Dermis microvascular lymphatic vessel endothelial cell (primary cell): ENCODE results near the gene LUZP1. TPM values are rescaled to one million over a fixed set of nuclear protein-coding genes. Genes with fewer than 3 reads are reported as not detected.
"Not testable (repeated sequence)": the region's sequence is repeated elsewhere in the genome, so short reads cannot be mapped to it uniquely, and the experiment has no call there.

Experiments used
- DNase-seq, 2 donors: peaks; one replicate each; pipeline versions ENCODE4 v3.0.0 to v3.0.0-alpha.2; 2010; ENCODE audit warnings: low read depth in 2 of 2
- total RNA-seq: library from RNA; depleted of rRNA; stranded (reverse); fragments of >200 nt; gene quantifications from 2 replicates; pipeline ENCODE4 v1.2.1, GENCODE V29; 2014

The LUZP1 gene
- total RNA-seq = 29.1 and 33.6 TPM in 2 replicates

DNA sequence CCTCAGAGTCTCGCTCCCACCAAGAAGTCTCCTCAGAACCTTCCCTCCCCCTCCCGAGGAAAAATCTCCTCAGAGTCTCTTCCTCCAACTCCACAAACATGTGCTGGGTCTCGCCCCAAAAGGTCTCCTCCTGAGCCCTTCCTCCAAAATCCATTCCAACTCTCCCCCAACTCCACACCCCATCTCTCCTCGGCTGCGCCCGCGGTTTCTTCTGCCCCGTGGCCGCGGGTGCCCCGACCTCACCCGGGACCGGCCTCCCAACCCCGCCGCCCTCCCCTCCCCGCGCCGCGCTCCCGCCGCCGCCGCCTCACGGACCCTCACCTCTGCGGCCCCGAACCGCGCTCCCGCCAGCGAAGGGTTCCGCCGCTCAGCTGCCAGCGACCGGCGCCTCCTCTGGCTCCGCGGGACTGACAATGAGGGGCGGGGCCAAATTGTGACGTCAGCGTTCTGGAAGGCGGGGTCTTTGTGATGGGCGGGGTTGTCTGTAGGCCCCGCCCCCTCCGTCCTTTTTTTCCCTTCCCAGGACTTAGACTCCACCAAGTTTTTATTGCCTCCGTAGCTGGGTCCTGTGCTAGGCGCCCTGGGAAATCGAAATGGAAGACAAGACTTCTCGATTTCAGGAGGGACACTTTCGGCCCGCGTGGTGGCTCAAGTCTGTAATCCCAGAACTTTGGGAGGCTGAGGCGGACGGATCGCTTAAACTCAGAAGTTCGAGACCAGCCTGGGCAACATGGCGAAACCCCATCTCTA lies at the start of gene LUZP1:
TSS of gene LUZP1 (minus strand) at position 412 of the 750 bp plus-strand sequence.
- DNase-seq = peak; percentile 83 to 94

GRCh38 chr1:23217421-23218115 lies 48.9 kb upstream of the LUZP1 start, which contains the start of gene HTR1D:
Gene HTR1D, minus strand, starts transcription at chr1:23217502. Its CDS starts 23,283 bp downstream, at chr1:23194219.
- peak in 1 of 2 donors; percentile 23 for DNase-seq

- no peak for DNase-seq
Observed at GRCh38 chr1:23216771-23217420, 48.2 kb upstream of the LUZP1 start.

DNA sequence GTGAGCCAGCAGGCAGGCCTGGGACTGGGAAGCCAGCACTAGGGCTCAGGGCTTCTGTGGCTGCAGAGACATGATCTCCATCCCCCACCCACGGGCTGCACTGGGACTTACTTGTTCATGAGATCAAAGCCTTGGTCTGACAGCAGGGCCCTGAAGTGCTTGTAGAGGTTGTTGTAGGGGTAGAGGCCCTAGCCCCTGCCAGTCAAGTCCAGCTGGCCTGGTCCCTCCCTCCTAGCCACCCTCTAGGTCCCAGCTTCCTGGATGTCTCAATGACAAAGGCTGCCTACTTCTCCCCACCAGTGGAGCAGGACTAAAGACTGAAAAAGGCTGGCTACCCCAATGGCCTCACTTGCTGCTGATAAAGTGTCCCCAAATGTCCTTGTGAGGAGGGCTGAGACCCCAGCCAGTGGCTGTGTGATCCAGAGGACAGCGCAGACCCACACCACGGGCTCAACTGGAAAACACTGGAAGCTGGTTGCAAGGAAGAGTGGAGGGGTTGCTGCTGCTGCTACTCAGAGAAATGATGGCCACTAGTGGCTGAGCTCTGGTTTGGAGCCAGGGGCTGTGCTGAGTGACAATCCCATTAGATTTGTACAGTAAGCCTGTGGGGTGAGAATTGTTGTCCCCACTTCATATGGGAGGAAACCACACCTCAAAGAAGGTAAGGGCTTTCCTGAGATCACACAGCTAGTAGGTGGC lies 47.2 kb upstream of the LUZP1 start:
- no peak for DNase-seq

DNA sequence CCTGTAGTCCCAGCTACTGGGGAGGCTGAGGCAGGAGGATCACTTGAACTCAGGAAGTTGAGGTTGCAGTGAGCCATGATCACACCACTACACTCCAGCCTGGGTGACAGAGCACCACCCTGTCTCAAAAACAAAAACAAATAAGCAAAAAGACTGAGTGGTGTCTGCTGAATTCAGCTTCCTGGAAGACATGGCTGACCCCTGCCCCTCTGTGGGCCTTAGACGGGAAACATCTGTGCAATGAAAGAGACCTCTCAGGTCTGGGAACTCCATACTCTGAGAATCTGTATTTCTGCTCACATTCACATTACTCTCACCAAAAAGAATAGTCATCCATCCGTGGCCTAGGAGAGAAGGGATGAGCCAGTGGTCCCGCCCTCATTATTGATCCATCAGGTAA lies 46.6 kb upstream of the LUZP1 start:
- peak in 1 of 2 donors; percentile 74 for DNase-seq

GRCh38 chr1:23214640-23215039 lies 46.0 kb upstream of the LUZP1 start:
- DNase-seq = no peak

DNA sequence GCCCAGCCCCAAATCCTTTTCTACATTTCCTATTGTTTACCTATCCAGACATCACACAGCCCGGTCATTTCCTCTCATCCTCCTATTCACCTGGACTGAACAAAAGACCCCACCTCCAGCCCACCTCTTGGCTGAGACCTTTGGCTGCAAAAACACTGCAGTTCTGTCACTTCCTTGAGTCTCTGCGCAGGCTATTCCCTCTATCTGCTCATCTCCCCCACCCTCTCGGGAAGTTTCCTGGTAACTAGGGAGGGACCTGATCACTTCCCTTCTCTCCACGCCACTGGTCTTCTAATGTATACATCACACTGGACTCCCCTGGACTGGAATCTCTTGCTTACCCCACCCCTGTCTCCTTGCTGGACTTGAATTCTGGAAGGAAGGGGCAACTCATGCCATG lies 43.3 kb upstream of the LUZP1 start:
- peak in 1 of 2 donors; percentile 39 for DNase-seq

GRCh38 chr1:23210963-23211362 lies 42.3 kb upstream of the LUZP1 start:
- DNase-seq = no peak

DNA sequence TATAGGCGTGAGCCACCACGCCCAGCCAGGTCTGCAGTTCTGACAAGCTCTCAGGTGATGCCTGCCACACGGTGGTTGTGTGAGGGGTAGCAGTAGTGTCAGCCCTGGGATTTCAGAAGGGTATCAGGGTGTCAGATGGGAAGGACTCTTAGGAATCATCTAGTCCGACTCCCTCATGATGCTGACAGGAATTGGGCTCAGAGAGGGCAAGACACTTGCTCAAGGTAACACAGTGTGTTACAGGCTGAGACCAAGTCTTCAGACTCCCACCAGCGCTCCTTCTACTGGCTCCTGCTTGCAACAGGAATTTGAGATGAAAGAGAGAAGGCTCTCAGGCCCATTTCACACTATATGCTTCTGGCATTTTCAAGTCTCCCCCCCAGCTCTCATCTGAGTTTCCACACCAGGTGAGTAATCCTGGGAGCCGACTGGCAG lies 41.7 kb upstream of the LUZP1 start:
- no peak for DNase-seq

- no peak for DNase-seq
Observed at GRCh38 chr1:23209770-23210169, 41.1 kb upstream of the LUZP1 start.

- no peak for DNase-seq
Observed at GRCh38 chr1:23208527-23208926, 39.9 kb upstream of the LUZP1 start.

- DNase-seq = not testable (repeated sequence)
Observed at GRCh38 chr1:23207733-23208132, 39.1 kb upstream of the LUZP1 start.

DNA sequence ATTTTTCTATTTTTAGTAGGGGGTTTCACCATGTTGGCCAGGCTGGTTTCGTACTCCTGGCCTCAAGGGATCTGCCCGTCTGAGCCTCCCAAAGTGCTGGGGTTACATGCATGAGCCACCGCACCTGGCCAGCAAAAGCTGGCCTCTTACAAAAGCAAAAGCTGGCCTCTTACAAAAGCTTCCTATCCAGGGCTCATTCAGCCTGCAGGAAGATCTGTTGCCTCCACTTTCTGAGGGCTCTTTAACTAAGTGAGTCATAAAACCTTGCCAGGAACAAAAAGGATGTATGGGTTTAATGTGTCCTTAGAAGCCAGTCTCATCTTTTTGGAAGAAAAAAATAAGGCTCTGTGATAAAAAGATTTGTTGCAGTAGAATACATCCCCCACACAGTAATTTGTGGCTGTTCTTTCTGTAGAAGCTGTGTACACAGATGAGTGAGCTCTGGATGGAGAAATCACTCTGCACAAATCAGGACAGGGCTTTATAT lies 33.6 kb upstream of the LUZP1 start:
- no peak for DNase-seq

- no peak for DNase-seq
Observed at GRCh38 chr1:23200883-23201282, 32.2 kb upstream of the LUZP1 start.

DNA sequence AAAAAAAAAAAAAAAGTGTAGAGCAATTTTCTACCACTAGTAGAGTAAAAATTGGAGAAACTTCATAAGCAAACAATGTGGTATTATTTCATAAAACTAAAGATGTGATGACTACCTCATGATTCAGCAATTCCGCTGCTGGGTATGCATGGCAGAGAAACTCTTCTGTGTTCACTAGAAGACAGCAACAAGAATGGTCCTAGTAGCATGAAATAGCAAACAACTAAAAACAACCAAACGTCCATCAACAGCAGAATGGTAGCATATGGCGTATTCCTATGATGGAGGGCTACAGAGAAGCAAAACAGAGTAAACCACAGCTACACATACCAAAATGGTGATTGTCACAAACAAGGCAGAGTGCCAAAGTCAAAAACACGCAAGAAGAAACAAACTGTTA lies 29.7 kb upstream of the LUZP1 start:
- peak in 1 of 2 donors; percentile 80 for DNase-seq

- DNase-seq = peak in 1 of 2 donors; percentile 90
Observed at GRCh38 chr1:23196627-23197328, 28.1 kb upstream of the LUZP1 start.

GRCh38 chr1:23194119-23194984 lies 25.7 kb upstream of the LUZP1 start:
- peak in 1 of 2 donors; percentile 78 for DNase-seq

DNA sequence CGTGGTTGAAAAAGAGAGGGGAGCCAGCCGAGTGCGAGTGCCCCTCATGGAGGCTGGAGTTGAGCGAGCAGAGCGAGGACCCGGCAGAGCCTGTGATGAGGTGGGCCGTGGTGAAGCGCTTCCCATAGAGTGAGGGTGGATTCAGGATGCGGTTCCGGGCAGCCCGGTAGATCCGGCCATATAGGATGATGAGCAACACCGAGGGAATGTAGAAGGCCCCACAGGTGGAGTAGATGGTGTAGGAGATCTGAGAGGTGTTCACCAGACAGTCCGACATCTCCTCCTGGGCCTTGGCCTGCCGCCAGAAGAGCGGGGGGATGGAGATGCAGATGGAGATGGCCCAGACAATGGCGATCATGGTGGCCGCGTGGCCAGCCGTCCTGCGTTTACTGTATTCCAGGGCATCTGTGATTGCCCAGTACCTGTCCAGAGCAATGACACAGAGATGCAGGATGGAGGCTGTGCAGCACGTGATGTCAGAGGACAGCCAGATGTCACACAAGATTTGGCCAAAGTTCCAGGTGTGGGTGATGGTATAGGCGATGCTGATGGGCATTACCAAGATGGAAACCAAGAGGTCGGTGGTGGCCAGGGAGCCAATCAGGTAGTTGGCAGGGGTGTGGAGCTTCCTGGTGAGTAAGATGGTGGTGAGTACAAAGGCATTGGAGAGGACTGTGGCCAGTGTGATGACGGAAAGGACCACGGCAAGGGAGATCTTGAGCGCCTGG lies 24.9 kb upstream of the LUZP1 start:
- no peak for DNase-seq

DNA sequence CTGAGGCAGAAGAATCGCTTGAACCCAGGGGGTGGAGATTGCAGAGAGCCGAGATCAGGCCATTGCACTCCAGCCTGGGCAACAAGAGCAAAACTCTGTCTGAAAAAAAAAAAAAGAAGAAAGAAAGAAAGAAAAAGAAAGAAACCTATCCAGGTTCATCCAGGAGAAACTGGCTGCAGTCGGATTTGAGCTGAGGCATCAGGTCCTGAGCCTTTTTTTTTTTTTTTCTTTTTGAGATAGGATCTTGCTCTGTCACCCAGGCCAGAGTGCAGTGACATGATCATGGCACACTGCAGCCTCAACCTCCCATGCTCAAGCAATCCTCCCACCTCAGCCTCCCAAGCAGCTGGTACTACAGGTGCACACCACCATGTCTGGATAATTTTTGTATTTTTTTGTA lies 22.5 kb upstream of the LUZP1 start:
- no peak for DNase-seq
